HCT116 (cell line): ENCODE measurements around the gene MYO16. TPM values are rescaled to one million over a fixed set of nuclear protein-coding genes. Genes with fewer than 3 reads are reported as not detected.

ENCODE experiments used
- ATAC-seq: fragments of 200-7000 bp; cut with Tn5 transposase; 2 replicates; pipeline ENCODE4 v1.9.1; 2020; ENCODE audit warnings: mild to moderate bottlenecking, moderate library complexity
- BruUV-seq: library from RNA; stranded (reverse); fragments of 400-500 nt; replicated peaks from 2 replicates; lab custom pipeline; 2021; lab: Mats Ljungman, UMichigan
- CTCF ChIA-PET: fragments of 300-600 bp; sonication (Branson Sonifier 250); formaldehyde crosslinking; loops from one replicate; lab custom pipeline; 2021; ENCODE audit warnings: antibody characterized with exemption; lab: Charles Lee
- POLR2A ChIA-PET: fragments of 300-600, 350-600 bp; sonication (Branson Sonifier 250); formaldehyde crosslinking; loops from one replicate; lab custom pipeline; 2021; ENCODE audit warnings: antibody characterized with exemption; lab: Charles Lee
- RAD21 ChIA-PET, 2 experiments: fragments of 300-600 bp; sonication (Branson Sonifier 250); formaldehyde crosslinking; loops; one replicate each; lab custom pipeline; 2023; ENCODE audit warnings: low total read pairs in 2 of 2; ENCODE audit not compliant: uncharacterized antibody in 2 of 2, unreplicated experiment in 2 of 2, low non-redundant PET in 1 of 2; lab: Charles Lee
- DNase-seq: peaks from one replicate; pipeline ENCODE4 v3.0.0-alpha.2; 2010; ENCODE audit warnings: low read depth, low spot score
- H2AFZ ChIP-seq: fragments of 200-600 bp; shearing (Covaris generic), sonication (generic); 2 replicates; pipeline ENCODE4 v1.6.1; 2017; ENCODE audit warnings: low read depth, mixed run types, mixed read lengths, antibody characterized with exemption, low read length; ENCODE audit not compliant: poor library complexity, severe bottlenecking
- H3K27ac ChIP-seq: 2 replicates; pipeline ENCODE4 v1.5.1; 2012; ENCODE audit warnings: low read depth, low read length
- H3K27me3 ChIP-seq: fragments of 200-600 bp; sonication (generic); 2 replicates; pipeline ENCODE4 v1.6.1; 2016; ENCODE audit warnings: mixed run types, low read length, mixed read lengths; ENCODE audit not compliant: insufficient read depth
- H3K36me3 ChIP-seq, 2 experiments: fragments of 200-500 bp in 1 of 2; fragments of 200-600 bp in 1 of 2; sonication (Bioruptor generic) in 1 of 2; sonication (generic) in 1 of 2; 2 replicates each; pipeline versions ENCODE4 v1.5.1 to v1.6.1; 2014 to 2016; ENCODE audit warnings: low read length in 2 of 2, inconsistent platforms in 1 of 2, mixed read lengths in 1 of 2, mixed run types in 1 of 2; ENCODE audit not compliant: insufficient read depth in 2 of 2, control insufficient read depth in 1 of 2
- H3K4me1 ChIP-seq, 2 experiments: fragments of 200-600 bp in 1 of 2; sonication (generic) in 1 of 2; 2 replicates each; pipeline versions ENCODE4 v1.5.1 to v1.6.1; 2012 to 2017; ENCODE audit warnings: low read length in 2 of 2, inconsistent platforms in 1 of 2, mild to moderate bottlenecking in 1 of 2, mixed read lengths in 1 of 2, mixed run types in 1 of 2, moderate library complexity in 1 of 2; ENCODE audit not compliant: insufficient read depth in 2 of 2, control insufficient read depth in 1 of 2
- H3K4me2 ChIP-seq: fragments of 200-600 bp; sonication (generic); 2 replicates; pipeline ENCODE4 v1.6.1; 2017; ENCODE audit warnings: mixed run types, low read length, mixed read lengths
- H3K4me3 ChIP-seq, 2 experiments: fragments of 200-600 bp in 1 of 2; sonication (generic) in 1 of 2; replicated peaks in 1 of 2; 2 replicates each; pipeline ENCODE4 v1.5.1; 2011 to 2016; ENCODE audit warnings: low read length in 2 of 2, control low read depth in 1 of 2, low read depth in 1 of 2, mild to moderate bottlenecking in 1 of 2, mixed read lengths in 1 of 2, mixed run types in 1 of 2
- H3K79me2 ChIP-seq: fragments of 200-600 bp; sonication (generic); 2 replicates; pipeline ENCODE4 v1.6.1; 2017; ENCODE audit warnings: mild to moderate bottlenecking, mixed run types, low read length, moderate library complexity, mixed read lengths; ENCODE audit not compliant: insufficient read depth
- H3K9ac ChIP-seq: fragments of 200-600 bp; sonication (generic); 2 replicates; pipeline ENCODE4 v1.6.1; 2016; ENCODE audit warnings: low read length, mixed read lengths
- H3K9me2 ChIP-seq: fragments of 200-600 bp; sonication (generic), shearing (Covaris generic); 2 replicates; pipeline ENCODE4 v1.6.1; 2017; ENCODE audit warnings: mixed run types, mild to moderate bottlenecking, moderate library complexity; ENCODE audit not compliant: insufficient read depth
- H3K9me3 ChIP-seq, 2 experiments: fragments of 200-500 bp in 1 of 2; fragments of 200-600 bp in 1 of 2; sonication (Bioruptor generic) in 1 of 2; sonication (generic) in 1 of 2; 2 replicates each; pipeline ENCODE4 v1.6.1; 2014 to 2017; ENCODE audit warnings: low read length in 2 of 2, mixed read lengths in 2 of 2, inconsistent platforms in 1 of 2, low read depth in 1 of 2, mild to moderate bottlenecking in 1 of 2, mixed run types in 1 of 2, moderate library complexity in 1 of 2; ENCODE audit not compliant: control insufficient read depth in 1 of 2, insufficient read depth in 1 of 2
- H4K20me1 ChIP-seq: fragments of 200-600 bp; sonication (generic), shearing (Covaris generic); 2 replicates; pipeline ENCODE4 v1.6.1; 2017; ENCODE audit warnings: mixed run types, mild to moderate bottlenecking, moderate library complexity; ENCODE audit not compliant: insufficient read depth
- CEBPB ChIP-seq: IDR thresholded peaks from 2 replicates; pipeline ENCODE4 v1.6.1; 2012; ENCODE audit warnings: low read depth
- CTCF ChIP-seq, 3 experiments: fragments of 200-600 bp in 1 of 3; sonication (generic) in 1 of 3; IDR thresholded peaks in 2 of 3; conservative IDR thresholded peaks in 1 of 3; 2 replicates each; pipeline ENCODE4 v1.5.1; 2012 to 2017; ENCODE audit warnings: low read depth in 2 of 3, low read length in 2 of 3, antibody characterized with exemption in 1 of 3, borderline replicate concordance in 1 of 3, control low read depth in 1 of 3, mild to moderate bottlenecking in 1 of 3, mixed read lengths in 1 of 3, mixed run types in 1 of 3, moderate library complexity in 1 of 3; ENCODE audit not compliant: insufficient read depth in 1 of 3
- EGR1 ChIP-seq: IDR thresholded peaks from 2 replicates; pipeline ENCODE4 v1.6.1; 2012; ENCODE audit warnings: low read depth
- ELF1 ChIP-seq: IDR thresholded peaks from 2 replicates; pipeline ENCODE4 v1.6.1; 2012; ENCODE audit warnings: low read depth, borderline replicate concordance
- EZH2phosphoT487 ChIP-seq: fragments of 200-600 bp; IDR thresholded peaks from 2 replicates; pipeline ENCODE4 v1.6.1; 2018; ENCODE audit warnings: antibody characterized with exemption, borderline replicate concordance
- FOSL1 ChIP-seq: IDR thresholded peaks from 2 replicates; pipeline ENCODE4 v1.6.1; 2012; ENCODE audit warnings: low read depth
- JUND ChIP-seq: IDR thresholded peaks from 2 replicates; pipeline ENCODE4 v1.6.1; 2012
- POLR2A ChIP-seq: IDR thresholded peaks from 2 replicates; pipeline ENCODE4 v1.7.0; 2011; ENCODE audit warnings: borderline replicate concordance; ENCODE audit not compliant: insufficient read depth, insufficient read length; ENCODE audit errors: extremely low read depth
- POLR2AphosphoS5 ChIP-seq: IDR thresholded peaks from 2 replicates; pipeline ENCODE4 v1.6.1; 2011; ENCODE audit warnings: mild to moderate bottlenecking, low read depth, low read length, moderate library complexity
- RAD21 ChIP-seq: IDR thresholded peaks from 2 replicates; pipeline ENCODE4 v1.6.1; 2012; ENCODE audit warnings: low read depth, mild to moderate bottlenecking
- SIN3A ChIP-seq: IDR thresholded peaks from 2 replicates; pipeline ENCODE4 v1.6.1; 2012; ENCODE audit warnings: low read depth
- SP1 ChIP-seq: IDR thresholded peaks from 2 replicates; pipeline ENCODE4 v1.6.1; 2012; ENCODE audit warnings: low read depth
- TCF7L2 ChIP-seq: IDR thresholded peaks from 2 replicates; pipeline ENCODE4 v1.7.0; 2011; ENCODE audit warnings: borderline replicate concordance, inconsistent platforms; ENCODE audit not compliant: insufficient read depth, insufficient read length; ENCODE audit errors: extremely low read depth
- YY1 ChIP-seq: IDR thresholded peaks from 2 replicates; pipeline ENCODE4 v1.6.1; 2011; ENCODE audit warnings: low read length, low read depth, moderate library complexity, mild to moderate bottlenecking; ENCODE audit not compliant: insufficient replicate concordance; ENCODE audit errors: extremely low read depth
- ZBTB33 ChIP-seq: IDR thresholded peaks from 2 replicates; pipeline ENCODE4 v1.6.1; 2011; ENCODE audit warnings: mild to moderate bottlenecking, low read length, moderate library complexity; ENCODE audit not compliant: insufficient replicate concordance; ENCODE audit errors: extremely low read depth
- ZFX ChIP-seq: fragments of 450-650 bp; IDR thresholded peaks from 2 replicates; pipeline ENCODE4 v1.6.1; 2017
- intact Hi-C: fragments of 100-400 bp; cut with micrococcal nuclease; formaldehyde crosslinking; loops from 2 replicates; pipeline ENCODE4 v1.10.0; 2022
- total RNA-seq: library from RNA; stranded (reverse); gene quantifications from one replicate; pipeline ENCODE4 v1.2.1, GENCODE V29; 2021; ENCODE audit not compliant: unreplicated experiment

Gene MYO16
- total RNA-seq, 1 experiment from 2014 or later, result 0.07 TPM

- no peaks in the 10 kb centered on the region for H4K20me1 ChIP-seq
- DNase-seq, result no peak
- ATAC-seq, result peak; percentile 95
- no TSS peak for BruUV-seq
- ChIA-PET CTCF (no interaction called here), RAD21 (no interaction called here), POLR2A (no interaction called here)
- no peak overlapping the region for H3K27ac ChIP-seq
- H2AFZ ChIP-seq, result peak overlapping the region; percentile 28
- no peaks in the 10 kb centered on the region for H3K9me3 ChIP-seq
- no peak overlapping the region for H3K9ac ChIP-seq
- H3K79me2 ChIP-seq, result no peaks in the 10 kb centered on the region
- intact Hi-C loops, result no loop called here
- no peak overlapping the region for H3K4me2 ChIP-seq
- H3K4me3 ChIP-seq, result no peak overlapping the region
- H3K36me3 ChIP-seq, result no peaks in the 10 kb centered on the region
- H3K4me1 ChIP-seq, result peaks cover 0 to 3% of the 10 kb centered on the region in 2 experiments; a peak in 1 of 4 replicates
- no peaks in the 10 kb centered on the region for H3K27me3 ChIP-seq
- H3K9me2 ChIP-seq, result no peaks in the 10 kb centered on the region
- TF ChIP-seq ELF1 (no peak), CEBPB (no peak), POLR2A (no peak), EZH2phosphoT487 (no peak), SP1 (no peak), ZBTB33 (no peak), RAD21 (no peak), TCF7L2 (no peak), SIN3A (no peak), POLR2AphosphoS5 (no peak), ZFX (no peak), EGR1 (no peak), JUND (no peak), CTCF (IDR thresholded peaks at IDR 0.05 in 2 of 3, conservative IDR thresholded peaks at IDR 0.05 in 1 of 3; ENCODE audit: borderline replicate concordance in 1 of 3, insufficient read depth in 1 of 3, low read depth in 2 of 3, low read length in 2 of 3) (no peak), FOSL1 (no peak), YY1 (no peak)
Observed at GRCh38 chr13:108929532-108930206, 300.3 kb downstream of the MYO16 start.
